ENCODE data around the gene SLC25A28.

Gene SLC25A28

GRCh38 chr10:99619851-99620710 is at the start of gene SLC25A28:
Gene SLC25A28 (minus strand): TSS chr10:99620439. CDS start chr10:99620335, 104 bp downstream.
- peak; percentile 89 for DNase-seq

GRCh38 chr10:99667108-99667751 is 47.0 kb upstream of the SLC25A28 start:
- DNase-seq: no peak

- no peak for DNase-seq
Measured at GRCh38 chr10:99665304-99665703, 45.1 kb upstream of the SLC25A28 start.

- no peak for DNase-seq
Measured at GRCh38 chr10:99661377-99661763, 41.1 kb upstream of the SLC25A28 start.

GRCh38 chr10:99660662-99661376 is 40.6 kb upstream of the SLC25A28 start:
- DNase-seq: no peak

- no peak for DNase-seq
Measured at GRCh38 chr10:99659868-99660366, 39.7 kb upstream of the SLC25A28 start.

- peak; percentile 92 for DNase-seq
Measured at GRCh38 chr10:99659031-99659867, 39.0 kb upstream of the SLC25A28 start, which contains the start of gene ENTPD7. Gene ENTPD7 (plus strand): TSS chr10:99659509. CDS start chr10:99659957, 448 bp downstream.

GRCh38 chr10:99658622-99659030 is 38.4 kb upstream of the SLC25A28 start:
- DNase-seq: peak; percentile 65

GRCh38 chr10:99656199-99657064 is 36.2 kb upstream of the SLC25A28 start:
- DNase-seq: no peak

GRCh38 chr10:99654390-99655175 is 34.3 kb upstream of the SLC25A28 start:
- no peak for DNase-seq

- DNase-seq: no peak
Measured at GRCh38 chr10:99652800-99653390, 32.7 kb upstream of the SLC25A28 start.

GRCh38 chr10:99648717-99649116 is 28.5 kb upstream of the SLC25A28 start:
- DNase-seq: no peak

- DNase-seq: no peak
Measured at GRCh38 chr10:99647601-99648151, 27.4 kb upstream of the SLC25A28 start.

GRCh38 chr10:99633832-99634231 is 13.6 kb upstream of the SLC25A28 start:
- DNase-seq: no peak

- no peak for DNase-seq
Measured at GRCh38 chr10:99631496-99631895, 11.3 kb upstream of the SLC25A28 start.

- no peak for DNase-seq
Measured at GRCh38 chr10:99630991-99631390, 10.8 kb upstream of the SLC25A28 start.

GRCh38 chr10:99630433-99630832 is 10.2 kb upstream of the SLC25A28 start:
- no peak for DNase-seq

GRCh38 chr10:99629625-99629978 is 9.4 kb upstream of the SLC25A28 start:
- no peak for DNase-seq

GRCh38 chr10:99628923-99629624 is 8.8 kb upstream of the SLC25A28 start:
- no peak for DNase-seq
